Measurements from ENCODE around the gene C7orf33.
"Not testable (repeated sequence)": the region's sequence is repeated elsewhere in the genome, so short reads cannot be mapped to it uniquely, and the experiment has no call there.

C7orf33 gene

DNA sequence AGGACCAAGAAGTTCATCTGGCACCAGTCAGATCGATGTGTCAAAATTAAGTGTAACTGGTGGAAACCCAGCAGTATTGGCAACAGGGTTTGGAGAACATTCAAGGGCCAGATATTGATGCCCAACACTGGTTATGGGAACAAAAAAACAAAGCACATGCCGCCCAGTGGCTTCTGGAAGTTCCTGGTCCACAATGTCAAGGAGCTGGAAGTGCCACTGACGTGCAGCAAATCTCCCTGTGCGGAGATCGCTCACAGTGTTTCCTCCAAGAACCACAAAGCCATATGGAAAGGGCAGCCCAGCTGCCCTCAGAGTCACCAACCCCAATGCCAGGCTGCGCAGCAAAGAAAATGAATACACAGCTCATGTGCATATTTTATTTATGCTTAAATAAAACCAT is 10.1 kb upstream of the C7orf33 start:
- DNase-seq (ENCODE audit: low read depth), result no peak

DNA sequence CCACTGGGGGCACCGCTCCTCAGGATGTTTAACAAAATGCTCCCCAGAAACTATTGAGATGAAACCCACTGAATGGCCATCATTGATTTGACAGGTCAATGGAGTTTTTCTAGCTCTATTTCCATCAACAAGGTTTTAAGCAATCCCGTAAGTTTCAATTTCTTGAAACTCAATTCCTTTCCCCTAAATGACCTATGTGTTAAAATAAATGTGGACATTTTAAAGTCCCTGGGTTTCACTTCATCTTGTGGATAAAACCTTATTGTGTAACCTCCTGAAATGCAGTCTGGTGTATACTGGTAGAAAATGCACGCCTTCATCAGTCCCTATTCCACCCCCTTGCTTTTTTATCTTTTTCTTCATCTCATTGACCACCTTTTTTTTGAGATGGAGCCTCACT is 8.9 kb upstream of the C7orf33 start:
- DNase-seq (ENCODE audit: low read depth), result no peak

DNA sequence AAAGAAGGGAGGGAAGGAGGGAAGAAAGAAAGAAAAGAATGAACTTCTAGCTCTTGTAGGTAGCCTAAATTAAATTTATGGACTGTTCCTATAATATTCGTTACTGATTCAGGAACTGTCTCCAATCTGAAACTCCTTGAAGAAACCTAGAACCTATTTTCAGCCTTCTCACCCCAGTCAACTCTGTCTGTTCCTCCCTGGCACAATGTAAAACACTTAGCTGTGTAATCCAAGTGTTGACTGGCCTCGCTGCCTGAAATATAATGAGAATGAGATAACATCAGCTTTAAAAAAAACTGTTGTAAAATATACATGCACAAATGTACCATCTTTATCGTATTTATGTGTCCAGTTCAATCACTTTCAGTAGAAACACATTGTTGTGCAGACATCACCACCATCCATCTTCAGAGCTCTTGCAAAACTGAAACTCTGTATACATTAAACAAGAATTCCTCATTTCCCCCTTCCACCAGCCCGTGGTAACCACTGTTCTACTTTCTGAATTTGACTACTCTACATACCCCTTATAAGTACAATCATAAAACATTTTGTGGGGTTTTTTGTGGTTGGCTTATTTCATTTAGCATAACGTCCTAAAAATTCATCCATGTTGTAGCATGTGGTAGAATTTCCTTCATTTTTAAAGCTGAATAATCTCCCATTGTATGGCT is 6.3 kb upstream of the C7orf33 start:
- no peak for DNase-seq (ENCODE audit: low read depth)

DNA sequence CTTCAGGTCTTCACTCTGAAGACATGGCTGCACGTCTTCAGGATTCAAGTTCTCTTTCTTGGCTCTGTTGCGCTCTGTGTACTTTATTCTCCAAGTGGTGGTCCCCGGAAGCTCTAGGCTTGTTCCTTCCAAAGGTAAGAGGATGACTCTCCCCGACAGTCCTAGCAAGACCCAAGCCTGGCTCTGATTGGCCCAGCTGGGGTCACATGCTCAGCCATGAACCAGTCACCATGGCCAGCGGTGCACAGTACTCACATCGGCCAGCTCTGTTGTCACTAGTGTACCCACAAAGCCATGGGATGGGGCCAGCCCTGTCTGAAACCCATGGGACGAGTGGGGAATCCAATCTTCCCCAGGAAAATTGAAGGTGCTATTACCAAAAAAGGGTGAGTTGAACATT is 5.2 kb upstream of the C7orf33 start:
- DNase-seq (ENCODE audit: low read depth), result no peak

DNA sequence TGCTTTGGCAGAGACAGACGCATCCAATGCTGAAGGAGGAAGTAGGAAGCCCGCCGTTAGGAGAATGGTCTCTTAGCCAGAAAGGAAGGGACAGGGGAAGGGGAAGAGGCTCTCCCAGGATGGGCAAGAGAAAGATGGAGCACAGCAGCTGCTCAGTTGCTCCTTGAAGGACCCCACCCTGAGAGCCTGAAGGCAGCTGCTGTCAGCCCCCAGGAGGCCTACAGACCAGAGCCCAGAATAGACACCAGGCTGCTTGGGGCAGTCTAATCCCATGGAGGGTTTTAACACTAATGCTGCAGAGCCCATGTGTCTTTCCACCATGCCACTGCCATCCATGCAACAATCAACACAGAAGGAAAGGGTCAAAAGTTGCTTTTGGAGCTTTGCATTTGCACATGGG is 3.5 kb upstream of the C7orf33 start:
- no peak for DNase-seq (ENCODE audit: low read depth)

DNA sequence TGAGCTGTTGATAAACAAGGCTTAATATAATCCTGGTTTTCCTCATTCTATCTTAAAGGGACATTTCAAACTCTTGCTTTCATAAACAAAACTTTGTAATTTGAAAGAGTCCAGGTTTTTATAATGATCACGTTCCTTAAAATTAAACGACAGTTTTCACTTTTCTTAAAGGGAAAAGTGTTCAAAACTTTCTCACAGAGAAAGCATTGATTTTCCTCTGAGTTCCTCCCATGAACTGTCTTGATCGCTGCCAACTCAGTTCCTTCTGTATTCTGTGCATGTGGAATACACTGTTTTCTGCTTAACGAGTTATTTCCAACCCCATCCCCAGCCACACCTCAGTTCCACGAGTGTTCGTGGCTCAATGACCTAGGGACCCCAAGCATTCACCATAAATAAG is 2.4 kb upstream of the C7orf33 start:
- DNase-seq (ENCODE audit: low read depth), result no peak

DNA sequence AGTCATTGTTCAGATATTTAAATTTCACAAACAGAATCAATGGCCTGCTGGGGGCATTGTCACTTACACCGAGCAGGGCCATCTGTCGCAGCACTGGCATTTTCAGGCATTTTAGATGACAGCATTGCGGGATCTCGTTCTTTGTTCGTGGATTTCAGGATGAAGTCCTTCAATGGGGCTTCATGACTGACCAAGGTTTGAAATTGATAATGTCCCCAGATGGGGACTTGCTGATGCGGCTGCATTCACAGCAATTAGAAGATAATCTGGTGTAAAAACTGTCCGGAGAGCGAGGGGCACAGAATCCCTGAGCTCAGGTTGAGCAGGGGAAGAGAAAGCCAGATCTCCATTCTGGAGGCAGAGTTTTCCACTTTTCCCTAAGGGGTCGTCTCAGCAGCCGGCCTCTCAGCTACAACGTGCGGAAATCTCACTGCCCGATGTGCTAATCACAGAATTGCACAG is 1.9 kb upstream of the C7orf33 start:
- DNase-seq (ENCODE audit: low read depth), result no peak

DNA sequence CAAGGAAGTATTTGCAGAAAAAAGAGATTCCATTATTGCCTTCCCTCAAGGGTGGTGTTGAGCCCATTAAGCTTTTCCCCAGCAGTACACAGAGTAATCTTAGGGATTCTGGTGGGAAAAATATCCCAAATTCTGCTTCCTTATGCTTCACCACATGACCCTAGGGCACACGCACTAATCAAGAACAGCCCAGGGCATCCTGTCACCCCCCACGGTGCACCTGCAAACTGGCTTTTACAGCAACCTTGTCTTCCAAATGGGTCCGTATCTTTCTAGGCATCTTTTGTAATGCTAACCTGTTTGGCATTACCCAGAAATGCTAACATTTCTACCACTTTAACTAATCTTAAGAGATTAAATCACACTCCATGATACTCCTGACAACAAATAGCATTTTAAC is 926 bp upstream of the C7orf33 start:
- DNase-seq (ENCODE audit: low read depth), result no peak

DNA sequence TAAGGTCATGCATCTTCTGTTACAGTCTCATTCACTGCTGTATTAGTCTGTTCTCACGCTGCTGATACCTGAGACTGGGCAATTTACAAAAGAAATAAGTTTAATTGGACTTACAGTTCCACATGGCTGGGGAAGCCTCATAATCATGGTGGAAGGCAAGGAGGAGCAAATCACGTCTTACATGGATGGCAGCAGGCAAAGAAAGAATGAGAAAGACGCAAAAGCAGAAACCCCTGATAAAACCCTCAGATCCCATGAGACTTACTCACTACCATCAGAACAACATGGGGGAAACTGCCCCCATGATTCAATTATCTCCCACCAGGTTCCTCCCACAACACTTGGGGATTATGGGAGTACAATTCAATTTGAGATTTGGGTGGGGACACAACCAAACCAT is 5.8 kb downstream of the C7orf33 start:
- DNase-seq (ENCODE audit: low read depth), result not testable (repeated sequence)

DNA sequence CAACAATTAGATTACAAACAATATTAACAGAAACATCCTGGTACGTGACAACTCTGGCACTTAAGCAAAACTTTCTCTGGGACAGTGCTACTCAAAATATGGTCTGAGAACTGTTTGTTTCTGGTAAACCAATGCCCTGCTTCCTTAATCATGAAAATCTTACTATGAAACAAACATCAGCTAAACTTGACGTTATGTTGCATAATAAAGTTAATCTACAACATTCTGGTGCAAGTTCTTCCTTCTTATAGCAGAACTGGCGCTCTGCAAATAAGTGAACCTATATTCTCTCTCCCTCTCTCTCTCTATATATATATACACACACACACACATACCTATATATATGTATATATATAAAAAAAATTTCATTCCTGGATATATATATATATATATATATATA is 7.8 kb downstream of the C7orf33 start:
- no peak for DNase-seq (ENCODE audit: low read depth)

DNA sequence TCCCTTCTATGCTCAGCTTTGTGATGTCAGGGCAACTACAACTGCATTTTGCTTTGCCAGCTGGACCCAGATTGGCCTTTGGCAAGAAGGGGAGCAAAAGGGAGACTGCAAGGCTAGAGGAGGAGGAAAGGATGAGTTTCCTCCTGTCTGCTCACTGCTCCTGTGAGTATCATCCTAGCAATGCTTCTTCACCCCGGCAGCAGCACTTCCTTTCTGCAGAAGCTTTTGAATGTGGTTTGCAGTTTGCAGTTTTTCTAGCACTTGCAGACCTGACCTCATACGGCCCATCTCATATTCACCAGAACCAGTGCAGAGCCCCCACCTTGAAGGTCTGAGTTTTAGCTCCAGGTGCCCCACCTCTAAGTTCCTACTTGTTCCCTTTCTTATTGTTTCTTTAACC is 14.8 kb downstream of the C7orf33 start:
- no peak for DNase-seq (ENCODE audit: low read depth)

DNA sequence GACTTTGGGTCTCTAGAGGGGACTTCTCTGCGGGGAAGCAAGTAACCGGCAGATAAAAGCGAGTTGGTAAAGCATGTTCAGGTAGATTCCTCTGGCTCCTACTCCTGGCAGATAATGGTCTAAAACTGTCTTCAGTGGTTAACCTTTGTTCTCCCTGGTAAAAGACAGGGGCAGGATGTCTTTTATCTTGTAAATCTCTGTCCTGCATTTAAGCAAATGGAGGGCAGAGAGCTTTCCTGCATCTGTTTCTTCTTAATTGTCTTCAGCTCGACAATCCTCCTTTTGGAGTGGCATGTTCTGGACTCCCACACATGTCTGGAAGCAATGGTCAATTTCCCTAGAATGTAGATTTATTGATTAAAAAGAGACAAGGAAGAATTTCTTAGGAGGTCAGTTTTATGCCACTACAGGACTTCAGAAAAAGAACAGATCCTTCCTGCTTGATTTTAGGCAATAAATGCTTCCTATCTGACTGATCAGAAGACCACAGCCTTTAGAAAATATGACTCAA is 16.6 kb downstream of the C7orf33 start:
- DNase-seq (ENCODE audit: low read depth), result no peak

DNA sequence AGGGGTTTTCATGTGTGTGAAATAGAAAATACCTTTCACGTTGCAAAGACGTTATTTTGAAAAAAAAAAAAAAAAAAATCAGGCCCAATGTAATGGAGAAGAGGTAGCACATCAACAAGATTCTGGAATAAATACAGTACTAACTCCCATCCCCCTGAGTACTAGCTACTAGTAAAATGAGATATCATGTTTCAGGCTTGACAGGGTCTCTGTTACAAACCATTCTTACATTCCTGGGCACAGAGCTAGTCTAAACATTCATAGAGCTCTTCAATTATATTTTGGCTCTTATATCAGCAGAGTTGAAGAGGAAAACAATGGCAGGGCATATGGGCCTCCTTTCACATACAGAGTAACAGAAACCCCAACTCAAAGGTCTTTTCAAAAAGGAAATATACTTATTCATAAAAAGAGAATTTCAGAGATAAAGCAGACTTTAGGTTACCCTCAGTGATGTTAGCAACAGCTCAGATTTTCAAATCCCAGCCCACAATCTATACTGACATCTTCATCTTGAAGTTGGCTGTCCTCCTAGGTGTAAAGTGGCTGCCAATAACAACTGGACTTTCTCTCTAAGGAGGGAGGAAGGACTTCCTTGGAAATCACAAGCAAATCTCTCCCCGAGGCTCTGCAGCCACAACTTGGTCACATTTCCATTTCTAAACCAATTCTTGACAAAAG is 18.6 kb downstream of the C7orf33 start:
- DNase-seq (ENCODE audit: low read depth), result no peak

DNA sequence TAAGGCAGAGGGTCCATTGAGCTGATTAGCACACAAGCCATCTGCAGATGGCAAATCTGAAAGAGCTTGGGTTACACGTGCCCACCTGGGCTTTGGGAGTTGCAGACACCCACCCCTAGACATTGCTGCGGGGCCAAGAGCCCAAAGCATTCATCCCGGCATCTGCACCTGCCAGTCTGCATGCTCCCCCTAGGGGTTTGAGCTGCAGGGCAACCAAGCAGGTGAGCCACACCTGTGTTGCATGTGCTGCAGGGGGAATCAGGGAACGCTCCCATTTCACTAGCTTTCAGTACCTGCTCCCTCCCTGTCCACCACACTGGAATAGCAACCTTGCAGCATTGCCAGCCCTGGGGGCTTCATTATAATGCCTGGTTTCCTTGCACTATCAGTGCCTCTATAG is 21.1 kb downstream of the C7orf33 start:
- DNase-seq (ENCODE audit: low read depth), result no peak

DNA sequence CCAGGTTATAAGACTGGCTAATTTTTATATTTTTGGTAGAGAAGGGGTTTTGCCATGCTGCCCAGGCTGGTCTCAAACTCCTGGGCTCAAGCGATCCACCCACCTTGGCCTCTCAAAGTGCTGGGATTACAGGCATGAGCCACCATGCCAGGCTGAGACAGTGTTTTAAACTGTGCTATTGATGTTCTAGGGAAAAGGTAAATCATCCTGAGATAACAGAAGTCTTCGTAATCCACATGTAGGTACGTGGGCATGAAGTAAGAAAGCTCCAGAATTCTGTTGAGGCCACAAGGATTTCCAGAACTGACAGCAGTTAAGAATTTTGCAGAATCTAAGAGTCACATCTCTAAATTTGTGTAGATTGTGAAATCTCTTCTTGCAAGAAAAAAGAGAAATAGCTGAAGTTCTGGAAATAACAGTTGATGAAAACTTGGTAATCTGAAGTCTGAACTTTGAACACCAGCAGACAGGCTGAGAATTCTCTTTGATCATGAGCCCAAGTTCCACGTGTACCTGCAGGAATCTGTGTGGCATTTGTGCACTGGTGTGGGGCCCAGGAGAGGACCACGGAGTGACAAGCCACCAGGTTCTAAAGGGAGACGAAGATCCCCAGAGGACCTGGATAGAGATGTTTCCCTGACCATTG is 24.6 kb downstream of the C7orf33 start:
- DNase-seq (ENCODE audit: low read depth), result no peak

DNA sequence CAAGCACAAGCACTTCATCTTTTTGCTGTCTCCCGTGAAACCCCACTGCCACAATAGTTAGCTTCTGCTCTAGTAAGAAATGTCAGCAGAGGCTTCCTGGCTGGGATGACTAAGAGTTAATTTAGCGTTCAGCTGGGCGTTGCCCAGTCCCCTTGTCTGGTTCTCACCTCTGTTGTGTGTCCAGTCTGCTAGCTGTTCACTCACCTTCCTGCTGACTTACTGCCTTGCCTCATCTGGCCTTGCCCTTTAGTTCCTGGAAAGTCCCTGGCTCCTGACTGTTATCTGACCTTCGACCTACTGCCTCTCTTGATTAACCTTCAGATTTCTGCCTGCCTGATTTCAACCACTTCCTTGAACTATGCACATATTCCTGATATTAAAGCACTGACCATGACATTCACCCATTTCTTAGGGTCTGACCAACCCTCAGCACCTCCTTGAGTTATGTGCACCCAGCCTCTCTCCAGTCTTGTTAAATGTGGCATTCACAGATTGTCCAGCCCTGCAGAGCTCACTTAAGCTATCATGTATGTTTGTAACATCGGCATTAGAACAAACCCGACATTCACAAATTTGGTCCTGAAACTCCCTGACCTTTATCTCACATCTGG is 30.3 kb downstream of the C7orf33 start:
- no peak for DNase-seq (ENCODE audit: low read depth)

DNA sequence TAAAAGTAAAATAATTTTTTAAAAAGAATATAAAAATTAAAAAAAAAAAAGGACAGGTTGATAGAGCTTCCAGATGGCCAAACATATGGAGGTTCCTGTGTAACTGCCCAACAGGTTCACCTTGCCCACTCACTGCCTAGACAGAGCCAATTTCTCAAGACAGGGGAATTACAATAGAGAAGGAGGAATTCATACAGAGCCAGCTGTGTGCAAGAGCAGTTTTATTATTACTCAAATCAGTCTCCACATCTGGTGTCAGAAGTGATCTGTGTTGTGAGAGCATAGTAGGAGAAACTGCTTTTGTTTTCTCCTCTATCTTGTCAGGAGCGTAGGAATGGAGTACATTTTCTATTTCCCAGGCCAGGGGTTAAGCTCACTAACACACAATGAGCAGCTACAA is 31.0 kb downstream of the C7orf33 start:
- DNase-seq (ENCODE audit: low read depth), result no peak

DNA sequence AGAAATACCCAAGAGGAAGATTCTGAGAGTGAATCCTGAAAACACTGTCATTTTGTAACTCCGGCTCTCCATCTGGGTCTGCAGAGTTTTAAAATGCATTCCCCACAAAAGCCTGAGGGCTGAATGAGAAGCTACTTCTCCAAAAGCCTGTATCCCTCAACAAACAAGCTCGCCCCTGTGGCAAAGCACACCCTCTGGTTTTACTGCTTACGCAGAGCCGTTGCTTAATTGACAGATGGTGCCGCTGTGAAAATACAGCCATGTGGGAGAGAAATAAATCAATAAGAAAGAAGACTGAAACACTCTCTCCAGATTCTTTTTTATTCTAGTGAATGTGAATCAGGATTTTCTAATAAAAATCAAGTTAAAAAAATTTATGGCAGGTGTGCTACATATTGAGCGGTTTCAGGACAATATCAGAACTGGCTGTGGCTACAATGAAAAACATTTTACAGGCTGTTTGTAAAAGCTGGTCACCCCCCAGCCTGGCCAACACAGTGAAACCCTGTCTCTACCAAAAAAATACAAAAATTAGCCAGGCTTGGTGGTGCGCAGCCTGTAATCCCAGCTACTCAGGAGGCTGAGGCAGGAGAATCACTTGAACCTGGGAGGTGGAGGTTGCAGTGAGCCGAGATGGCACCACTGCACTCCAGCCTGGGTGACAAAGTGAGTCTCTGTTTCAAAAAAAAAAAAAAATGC is 32.5 kb downstream of the C7orf33 start:
- no peak for DNase-seq (ENCODE audit: low read depth)

DNA sequence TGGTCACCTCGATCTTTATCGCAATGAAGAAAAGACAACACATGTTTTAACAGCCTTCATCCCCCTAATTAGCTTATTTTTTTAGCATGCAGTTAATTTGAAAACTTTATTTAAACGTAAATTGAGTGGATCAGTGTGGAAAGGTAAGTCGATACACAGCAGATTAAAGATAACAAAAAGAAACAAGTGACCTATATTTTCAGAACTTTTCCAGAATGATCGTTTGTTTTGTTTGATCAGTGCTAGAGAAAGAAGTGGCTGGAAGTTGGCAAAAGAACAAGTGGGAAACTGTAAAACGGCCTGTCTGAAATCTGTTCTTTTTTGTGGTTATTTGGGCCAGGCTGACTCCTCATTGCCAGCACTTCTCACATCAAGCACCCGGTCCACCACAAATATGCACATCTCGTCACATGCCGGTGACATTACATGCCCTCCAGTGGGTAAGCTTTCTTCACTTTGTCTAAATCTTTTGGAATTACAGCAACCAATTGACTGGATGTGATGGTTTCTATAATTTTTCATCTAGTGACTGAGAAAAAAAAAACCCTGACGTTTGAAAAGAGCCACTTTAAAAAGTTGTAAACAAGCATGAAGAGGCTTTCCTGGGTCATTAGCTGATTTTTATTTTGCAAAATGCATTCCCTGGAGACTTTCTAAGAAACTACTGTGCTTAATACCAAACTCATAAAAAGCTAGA is 33.2 kb downstream of the C7orf33 start:
- no peak for DNase-seq (ENCODE audit: low read depth)

DNA sequence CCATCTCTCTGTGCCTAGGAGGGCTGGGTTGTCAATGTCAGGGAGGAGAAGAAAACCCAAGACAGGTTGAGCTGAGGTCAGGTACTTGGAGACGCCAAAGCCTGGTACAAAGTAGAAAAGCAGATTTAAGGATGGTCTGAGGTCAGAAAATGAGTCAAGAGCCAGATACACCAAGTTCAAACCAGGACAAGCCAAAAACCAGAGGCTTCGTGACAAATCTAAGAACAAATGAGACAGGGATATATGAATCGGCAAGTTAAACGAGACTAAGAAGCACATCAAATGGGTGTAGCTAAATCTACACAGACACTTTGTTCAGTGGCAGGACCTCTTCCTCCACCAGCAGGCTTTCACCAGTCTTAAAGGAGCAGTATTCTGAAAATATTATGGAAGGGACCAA is 34.2 kb downstream of the C7orf33 start:
- no peak for DNase-seq (ENCODE audit: low read depth)

DNA sequence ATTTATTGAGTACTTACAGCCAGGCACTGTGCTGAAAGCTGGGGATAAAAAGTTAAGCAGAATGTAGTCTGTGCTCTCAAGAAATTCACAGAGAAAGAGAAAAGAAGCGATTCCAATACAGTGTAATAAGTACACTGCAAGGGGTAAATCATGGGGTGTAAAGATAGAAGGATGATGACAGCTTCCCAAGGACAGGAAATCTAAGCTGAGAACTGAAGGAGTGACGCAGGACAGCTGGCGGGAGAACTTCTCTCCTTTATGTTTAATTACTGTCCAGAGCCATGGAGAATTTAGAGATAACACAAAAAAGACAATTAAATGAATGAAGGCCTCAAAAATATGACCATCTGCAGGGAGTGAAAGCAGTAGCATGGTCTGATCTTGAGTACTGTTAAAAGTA is 34.8 kb downstream of the C7orf33 start:
- DNase-seq (ENCODE audit: low read depth), result no peak

DNA sequence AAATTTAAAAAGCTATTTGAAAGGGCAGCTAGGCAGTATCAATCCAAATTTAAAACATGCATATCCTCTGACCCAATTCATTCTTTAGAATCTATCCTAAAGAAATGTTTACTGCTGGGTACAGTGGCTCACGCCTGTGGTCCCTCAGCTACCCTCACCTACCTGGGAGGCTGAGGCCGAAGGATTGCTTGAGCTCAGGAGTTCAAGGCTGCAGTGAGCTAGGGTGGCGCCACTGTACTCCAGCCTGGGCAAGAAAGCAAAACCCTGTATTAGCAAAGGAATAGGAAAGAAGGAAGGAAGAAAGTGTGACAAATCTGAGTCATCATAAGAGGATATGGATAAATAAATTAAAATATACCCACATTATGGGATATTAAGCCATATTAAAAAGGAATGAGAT is 36.3 kb downstream of the C7orf33 start:
- no peak for DNase-seq (ENCODE audit: low read depth)
